ENCODE results near the gene NCOA7.
"Not testable (repeated sequence)": the region's sequence is repeated elsewhere in the genome, so short reads cannot be mapped to it uniquely, and the experiment has no call there.

Gene NCOA7

DNA sequence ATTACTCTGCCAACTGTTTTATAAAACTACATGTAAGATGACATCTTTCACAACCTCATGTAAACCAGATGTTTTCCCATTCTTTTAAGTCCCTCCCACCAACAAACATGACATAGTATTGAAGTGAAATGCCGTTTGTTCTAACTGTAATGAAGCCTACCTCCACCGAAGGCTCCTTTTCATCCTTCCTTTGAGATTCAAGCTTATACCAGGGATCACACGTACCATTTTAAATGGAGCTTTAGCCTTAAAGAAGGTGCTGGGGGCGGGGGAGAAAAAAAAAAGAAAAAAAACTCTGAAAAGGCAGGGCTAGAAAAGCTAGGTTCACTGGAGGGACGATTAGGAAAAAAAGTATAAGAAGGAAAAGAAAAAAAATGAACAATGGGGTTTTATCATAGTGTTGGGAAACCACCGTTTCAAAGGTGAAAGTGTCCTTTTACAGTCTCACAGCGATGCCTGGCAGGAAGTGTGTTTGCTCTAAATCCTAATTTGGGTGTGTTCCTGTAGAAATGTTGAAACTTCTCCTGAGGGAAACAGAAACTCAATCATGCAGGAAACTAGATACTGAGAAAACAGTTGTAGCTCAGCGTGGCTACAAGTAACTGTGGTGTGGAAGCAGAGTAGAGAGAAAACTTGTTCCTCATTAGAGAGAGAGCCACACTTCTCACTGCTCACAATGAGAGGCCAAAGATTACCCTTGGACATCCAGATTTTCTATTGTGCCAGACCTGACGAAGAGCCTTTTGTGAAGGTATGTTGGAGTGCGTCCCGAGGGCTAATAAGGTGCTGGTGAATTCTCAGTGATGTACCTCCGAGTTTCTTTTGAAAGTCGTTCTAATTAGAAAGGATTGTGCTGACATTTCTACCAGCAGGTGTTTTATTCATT lies 128.2 kb downstream of the NCOA7 start:
- DNase-seq (ENCODE audit: low read depth in 2 of 2) = no peak

DNA sequence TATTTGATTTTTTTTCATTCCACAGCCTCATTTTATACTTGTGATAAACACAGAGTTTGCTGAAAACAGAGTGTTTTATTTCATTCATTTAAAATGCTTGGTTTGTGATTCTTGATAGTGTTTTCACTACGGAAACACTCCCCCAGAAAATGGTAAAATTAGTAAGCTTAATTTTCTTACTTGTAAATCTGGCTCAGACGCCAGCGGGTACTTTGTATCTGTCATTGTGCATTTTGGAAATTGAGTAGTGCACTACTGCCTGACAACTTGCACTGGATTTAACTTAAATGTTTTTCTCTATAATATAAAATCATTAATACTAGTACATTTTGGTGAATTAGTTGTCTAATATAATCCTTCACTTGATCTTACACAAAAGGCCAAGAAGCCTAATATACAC lies 128.9 kb downstream of the NCOA7 start:
- DNase-seq (ENCODE audit: low read depth in 2 of 2) = no peak

DNA sequence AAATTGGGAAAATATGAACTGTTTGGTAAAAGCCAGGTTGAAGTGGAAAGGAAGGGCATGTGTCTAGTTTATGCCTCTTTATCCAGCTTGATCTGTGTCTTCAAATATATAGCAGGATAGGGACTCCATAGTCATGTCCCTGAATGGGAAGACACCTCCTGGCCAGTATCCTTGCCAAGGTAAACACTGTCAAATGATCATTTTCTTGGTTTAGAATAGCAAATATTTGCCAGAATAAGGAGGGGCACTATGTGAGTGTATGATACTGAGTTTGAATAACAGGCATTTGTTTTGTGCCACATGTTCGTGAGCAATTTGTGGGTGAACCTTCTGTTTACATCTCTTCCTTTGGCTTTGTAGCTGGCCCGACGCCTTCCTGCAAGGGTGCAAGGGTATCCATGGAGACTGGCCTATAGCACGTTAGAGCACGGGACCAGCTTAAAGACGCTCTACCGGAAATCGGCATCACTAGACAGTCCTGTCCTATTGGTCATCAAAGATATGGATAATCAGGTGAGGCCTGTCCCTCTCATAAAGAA lies 131.6 kb downstream of the NCOA7 start:
- no peak for DNase-seq (ENCODE audit: low read depth in 2 of 2)

DNA sequence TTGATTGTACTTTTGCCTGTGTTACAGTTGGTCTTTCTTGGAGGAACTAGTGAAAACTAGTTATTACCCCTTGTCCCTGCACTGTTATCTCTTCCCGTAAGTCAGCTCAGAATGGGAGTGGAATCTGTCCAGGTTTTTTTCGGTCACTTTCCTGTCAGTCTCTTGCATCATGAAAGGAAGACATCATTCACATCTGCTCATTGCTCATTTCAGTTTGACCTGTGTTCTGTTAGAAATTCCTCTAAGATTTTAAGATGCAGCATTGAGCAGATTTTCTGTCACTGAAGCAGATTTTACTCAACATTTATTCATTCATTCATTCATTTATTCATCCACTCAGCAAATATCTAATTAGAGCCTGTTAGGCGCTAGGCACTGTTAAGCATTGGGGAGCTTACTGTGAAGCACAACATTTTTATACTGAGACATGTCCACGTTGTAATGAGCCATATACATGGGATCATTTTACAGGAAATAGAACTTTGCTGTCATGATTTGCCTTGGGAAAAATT lies 132.7 kb downstream of the NCOA7 start:
- no peak for DNase-seq (ENCODE audit: low read depth in 2 of 2)

DNA sequence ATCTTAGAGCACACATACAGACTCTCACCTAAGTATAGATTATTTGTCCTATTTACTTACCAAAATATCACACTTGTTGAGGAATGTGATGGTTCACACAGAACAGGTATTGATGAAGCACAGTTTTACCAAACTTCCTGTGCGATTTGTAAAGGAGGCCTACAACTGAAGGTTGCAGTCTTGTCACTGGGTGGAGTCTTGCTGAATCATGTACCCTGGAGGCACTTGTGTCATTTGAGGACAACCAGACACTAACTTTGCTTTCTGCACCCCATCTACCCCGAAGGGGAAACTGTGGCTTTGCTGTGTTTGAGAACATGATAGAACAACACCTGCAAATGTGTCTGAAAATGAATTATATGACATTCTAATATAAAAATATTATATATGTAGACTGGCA lies 133.4 kb downstream of the NCOA7 start:
- no peak for DNase-seq (ENCODE audit: low read depth in 2 of 2)

DNA sequence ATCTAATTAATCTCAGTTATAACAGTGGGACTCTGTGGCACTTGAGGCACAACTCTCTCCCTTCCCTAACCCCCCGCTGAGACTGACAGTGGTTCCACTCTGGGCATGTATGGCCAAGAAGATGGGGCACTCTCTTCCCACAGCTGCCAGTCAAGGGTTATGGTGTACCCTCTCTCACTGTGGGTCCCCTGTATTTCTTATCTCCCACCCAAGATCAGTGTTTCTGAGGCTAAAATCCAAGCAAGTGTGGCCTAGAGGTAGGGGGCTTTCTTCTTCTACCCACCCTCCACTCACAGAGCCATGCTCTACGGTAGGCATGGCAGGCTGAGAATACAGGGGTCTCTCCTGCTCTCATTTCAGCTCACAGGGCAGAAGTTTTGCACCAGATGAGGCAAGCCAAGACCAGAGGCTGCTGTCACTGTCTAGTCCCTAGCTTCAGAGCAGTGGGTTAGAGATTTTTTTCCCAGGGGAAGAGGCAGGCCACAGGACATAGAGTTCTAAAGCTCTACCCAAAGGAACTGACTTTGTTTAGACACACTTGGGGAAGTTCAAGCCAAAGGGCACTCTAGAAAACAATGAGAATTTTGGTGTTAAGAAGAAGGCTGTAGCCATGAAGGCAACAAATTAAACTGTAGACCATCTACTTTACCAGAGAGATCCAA lies 134.1 kb downstream of the NCOA7 start:
- DNase-seq (ENCODE audit: low read depth in 2 of 2) = no peak

DNA sequence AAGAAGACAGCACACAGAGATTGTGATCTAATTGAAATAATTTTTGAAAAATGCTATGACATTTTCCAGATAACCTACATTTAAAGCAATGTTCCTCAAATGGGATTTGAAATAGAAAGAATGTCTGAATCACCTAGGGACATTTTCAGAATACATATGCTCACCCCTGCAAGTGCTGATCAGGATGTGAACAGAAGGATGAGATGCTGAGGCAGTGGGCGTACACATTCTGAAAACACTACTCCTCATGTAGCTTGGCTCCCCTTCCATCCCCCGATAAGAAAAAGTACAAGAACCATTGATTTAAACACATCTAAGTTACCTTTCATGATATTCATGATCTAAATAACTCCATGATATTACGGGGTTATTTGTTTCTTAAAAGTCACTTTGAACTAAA lies 136.0 kb downstream of the NCOA7 start:
- no peak for DNase-seq (ENCODE audit: low read depth in 2 of 2)

DNA sequence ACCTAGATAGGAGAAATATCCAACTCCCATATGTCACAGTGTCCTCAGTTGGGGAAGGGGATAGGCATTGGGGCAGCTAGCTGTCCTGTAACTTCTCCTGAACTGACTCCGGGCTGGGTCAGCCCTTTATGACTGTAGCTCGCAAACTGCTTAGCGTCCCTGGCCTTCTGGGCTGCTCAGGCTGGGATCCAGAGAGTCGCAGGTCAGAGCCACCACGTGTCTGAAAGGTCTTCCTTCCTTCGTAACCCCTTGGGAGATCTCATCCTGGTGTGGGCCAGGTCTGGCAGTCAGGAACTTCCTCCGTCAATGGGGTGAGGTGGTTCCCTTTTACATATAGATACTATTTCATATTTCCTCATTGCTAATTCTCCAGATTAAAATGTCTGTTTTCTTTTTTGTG lies 137.0 kb downstream of the NCOA7 start:
- DNase-seq (ENCODE audit: low read depth in 2 of 2) = no peak

DNA sequence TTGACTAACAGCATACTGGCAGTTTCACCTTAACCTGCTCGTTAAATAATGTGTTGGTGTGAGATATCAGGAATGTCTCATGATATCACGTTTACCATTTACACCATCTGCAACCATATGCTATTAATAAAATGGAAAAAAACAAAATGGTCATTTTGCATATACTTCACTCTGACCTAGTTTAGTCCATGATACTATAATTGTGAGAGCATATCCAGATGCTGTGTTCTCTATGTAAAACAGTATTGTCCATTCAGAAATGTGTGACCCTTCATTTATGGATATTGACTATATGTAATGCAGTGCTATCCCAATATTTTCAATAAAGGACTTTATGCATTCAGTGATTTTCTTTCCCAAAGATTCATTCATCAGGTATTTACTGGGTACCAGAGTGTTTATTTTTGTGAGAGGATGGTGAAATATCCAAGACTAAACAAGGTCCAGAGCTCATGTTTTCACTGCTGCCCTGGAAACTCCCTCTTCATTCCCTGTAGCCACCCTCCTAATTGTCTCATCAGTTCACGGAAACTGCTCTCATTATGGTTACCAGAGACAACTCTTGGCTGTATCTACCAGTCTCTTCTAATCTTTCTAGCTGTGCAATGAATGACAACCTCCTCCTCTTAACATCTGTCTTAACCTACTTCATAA lies 140.1 kb downstream of the NCOA7 start:
- DNase-seq (ENCODE audit: low read depth in 2 of 2) = no peak

DNA sequence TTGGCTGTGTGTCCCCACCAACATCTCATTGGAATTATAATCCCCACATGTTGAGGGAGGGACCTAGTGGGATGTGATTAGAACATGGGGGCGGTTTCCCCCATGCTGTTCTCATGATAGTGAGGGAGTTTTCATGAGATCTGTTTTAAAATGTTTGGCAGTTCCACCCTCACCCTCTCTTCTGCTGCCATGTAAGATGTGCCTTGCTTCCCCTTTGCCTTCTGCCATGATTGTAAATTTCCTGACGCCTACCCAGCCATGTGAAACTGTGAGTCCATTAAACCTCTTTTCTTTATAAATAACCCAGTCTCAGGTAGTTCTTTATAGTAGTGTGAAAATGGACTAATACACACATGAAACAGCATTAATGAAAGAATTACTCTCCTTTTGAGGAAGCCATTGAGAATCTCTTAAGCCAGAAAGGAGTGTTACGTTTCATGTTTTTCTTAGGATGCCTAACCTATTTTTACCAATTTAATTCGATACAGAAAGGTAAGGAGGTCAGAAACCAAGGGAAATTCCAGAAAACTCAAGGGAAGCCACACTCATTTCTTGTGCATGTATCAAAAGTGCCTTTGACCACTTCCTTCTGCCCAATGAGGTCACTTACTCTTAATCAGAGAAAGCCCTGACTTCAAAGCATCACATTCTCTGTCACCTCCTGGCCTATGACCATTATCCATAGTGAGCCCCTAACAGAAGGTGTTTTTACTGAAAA lies 141.1 kb downstream of the NCOA7 start:
- DNase-seq (ENCODE audit: low read depth in 2 of 2) = no peak

DNA sequence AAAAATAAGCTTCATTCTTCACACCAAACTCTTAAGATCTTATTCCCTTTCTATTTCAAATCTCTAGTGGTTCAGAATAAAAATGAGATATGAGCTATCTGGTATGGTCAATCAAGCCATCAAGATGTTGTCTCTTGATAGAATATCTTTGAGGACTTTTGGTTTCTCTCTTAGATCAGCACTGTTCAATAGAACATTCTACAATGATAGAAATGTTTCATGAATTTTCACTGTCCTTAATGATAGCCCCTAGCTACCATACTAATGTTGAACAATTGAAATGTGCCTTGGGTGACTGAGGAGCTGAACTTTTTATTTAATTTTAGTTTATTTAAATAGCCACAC lies 141.7 kb downstream of the NCOA7 start:
- DNase-seq (ENCODE audit: low read depth in 2 of 2) = no peak

DNA sequence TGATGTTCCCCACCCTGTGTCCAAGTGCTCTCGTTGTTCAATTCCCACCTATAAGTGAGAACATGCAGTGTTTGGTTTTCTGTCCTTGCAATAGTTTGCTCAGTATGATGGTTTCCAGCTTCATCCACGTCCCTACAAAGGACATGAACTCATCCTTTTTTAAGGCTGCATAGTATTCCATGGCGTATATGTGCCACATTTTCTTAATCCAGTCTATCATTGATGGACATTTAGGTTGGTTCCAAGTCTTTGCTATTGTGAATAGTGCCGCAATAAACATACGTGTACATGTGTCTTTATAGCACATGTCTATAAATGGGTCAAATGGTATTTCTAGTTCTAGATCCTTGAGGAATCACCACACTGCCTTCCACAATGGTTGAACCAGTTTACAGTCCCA lies 144.8 kb downstream of the NCOA7 start:
- not testable (repeated sequence) for DNase-seq (ENCODE audit: low read depth in 2 of 2)

DNA sequence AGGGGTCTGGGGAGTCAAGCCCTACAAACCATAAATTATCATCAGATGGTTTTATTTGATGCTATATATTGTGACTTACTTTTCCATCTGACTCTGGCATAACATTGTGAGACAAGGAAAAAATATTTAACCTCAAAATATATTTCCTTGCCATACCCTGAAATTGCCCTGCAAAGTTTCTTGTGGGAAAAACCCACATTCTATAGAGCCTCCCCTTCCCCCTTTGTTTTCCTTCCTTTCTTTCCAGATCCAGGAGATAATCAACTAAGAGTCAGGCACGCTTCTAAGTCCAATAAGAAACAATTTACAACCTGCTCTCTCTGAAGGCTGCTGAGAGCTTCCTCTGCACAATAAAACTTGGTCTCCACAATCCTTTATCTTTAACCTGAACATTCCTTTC lies 148.3 kb downstream of the NCOA7 start:
- DNase-seq (ENCODE audit: low read depth in 2 of 2) = no peak

DNA sequence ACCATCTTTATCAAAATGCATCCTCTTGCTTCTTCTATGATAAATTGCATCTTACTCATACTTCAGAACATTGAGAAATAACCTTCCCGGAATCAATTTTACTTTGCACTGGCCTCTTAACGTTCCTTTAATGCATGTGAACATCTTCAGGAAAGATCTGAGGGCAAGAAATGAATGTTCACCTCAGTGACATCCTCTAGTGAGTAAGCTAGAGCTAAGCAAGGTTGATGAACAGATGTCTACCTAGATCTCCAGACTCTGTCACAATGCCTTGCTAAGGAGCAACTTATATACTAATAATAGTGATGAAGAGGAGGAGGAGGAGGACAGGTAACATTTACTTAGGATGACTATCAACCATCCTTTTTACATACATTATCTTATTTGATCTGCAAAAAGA lies 149.0 kb downstream of the NCOA7 start:
- DNase-seq (ENCODE audit: low read depth in 2 of 2) = no peak

DNA sequence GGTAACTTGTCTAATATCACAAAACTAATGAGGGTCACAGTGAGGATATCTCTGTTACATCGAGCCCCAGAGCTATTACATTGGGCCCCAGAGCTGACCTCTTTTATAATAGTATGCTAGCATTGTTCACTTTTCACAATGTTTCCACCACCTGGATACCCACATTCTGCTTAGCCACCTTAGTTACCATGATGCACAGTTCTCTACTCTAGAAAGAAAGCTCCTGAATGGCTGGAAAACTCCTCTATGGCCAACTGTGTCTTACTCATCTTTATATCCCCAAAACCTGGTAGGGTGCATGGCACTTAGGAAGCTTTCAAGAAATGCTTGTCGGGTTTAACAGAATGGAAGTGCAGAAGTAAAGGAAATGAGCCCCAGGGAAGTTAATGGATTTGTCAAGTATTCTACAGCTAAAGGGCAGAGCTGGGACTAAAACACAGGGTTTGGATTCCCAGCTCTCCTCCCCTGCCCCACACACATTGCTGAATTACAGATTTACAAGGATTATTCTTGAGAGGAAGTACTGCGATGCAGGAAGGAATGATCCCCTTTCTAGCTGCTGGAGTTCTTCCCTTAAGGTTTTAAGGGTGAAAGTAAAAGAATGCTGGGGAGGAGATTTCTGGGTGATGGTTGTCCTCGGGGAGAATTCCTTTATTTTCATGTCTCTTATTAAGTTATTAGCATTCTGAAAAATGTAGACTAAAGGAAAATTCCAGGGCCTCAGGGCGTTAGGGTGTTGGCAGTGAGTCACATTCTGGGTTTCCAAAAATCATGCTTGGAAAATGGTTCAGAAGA lies 149.7 kb downstream of the NCOA7 start:
- DNase-seq (ENCODE audit: low read depth in 2 of 2) = no peak

DNA sequence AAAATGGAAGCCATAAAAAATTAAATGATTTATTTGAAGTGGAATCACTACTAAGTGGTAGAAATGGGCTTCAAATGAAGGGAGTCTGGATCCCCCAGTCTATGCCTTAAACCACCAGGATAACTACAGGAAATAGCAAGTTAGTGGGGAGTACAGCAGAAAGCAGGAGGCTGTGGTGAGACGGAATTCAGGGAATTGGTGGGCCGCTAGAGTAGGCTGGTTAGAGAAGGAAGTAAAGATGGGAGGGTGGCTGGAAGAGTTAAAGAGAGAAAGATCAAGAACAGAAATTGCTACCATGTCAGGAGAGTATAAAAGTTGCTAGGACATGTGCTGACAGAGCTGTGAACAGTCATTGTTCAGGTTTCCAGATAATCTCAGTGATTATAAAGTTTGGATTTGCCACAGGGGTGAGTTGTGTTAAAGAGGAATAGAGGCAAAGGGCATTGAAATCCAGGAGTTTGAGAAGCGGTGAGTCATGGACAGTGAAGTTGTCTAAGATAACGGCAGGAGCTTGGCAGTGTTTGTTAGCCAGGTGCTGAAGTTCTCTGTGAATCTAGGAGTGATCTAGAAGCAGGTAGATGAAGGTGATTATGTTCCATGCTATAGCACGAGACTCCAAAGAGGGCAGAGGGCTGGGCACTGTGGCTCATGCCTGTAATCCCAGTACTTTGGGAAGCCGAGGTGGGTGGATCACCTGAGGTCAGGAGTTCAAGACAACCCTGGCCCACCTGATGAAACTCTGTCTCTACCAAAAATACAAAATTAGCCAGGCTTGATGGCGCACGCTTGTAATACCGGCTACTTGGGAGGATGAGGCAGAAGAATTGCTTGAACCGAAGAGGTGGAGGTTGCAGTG lies 152.1 kb downstream of the NCOA7 start:
- DNase-seq (ENCODE audit: low read depth in 2 of 2) = no peak

DNA sequence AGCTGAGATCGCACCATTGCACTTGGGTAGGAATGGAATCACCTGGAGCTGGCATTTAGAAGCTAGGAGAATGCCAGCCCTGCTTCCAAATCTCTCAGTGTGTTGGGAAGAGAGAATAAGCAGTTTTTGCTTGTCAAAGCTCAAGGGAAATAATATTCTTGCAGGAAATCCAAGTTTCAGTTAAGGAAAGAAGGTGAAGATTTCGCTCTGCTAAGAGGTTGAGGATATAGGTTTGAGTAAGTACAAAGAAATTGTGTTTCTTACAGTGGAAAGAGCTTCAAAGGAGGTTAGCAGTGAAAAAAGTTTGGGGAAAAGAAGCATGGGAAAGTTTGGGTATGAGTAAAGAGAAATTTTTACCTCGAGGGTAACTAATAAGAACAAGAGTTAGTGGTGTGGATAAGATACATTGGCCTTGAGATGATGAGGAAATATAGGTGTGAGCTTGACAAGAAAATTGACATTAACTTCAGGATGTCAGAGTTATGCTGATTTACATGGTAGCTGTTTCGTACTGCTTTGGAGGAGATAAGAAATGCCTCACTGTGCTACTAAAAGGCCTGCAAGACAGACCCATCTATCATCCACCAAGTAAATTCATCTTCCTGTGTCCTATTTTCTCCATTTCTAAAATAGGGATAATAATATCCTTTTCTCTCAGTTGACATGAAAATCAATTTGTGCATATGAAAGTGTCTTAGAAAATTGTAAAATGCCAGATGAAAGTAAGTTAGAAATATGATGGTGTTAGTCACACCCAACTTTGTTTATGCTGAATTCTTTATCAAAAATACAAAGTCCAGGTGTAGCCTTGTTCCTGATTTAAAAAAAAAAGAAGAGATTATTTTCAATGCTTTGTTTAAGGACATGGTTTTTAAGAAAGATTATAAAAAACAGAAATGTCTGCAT lies 153.0 kb downstream of the NCOA7 start:
- DNase-seq (ENCODE audit: low read depth in 2 of 2) = no peak

DNA sequence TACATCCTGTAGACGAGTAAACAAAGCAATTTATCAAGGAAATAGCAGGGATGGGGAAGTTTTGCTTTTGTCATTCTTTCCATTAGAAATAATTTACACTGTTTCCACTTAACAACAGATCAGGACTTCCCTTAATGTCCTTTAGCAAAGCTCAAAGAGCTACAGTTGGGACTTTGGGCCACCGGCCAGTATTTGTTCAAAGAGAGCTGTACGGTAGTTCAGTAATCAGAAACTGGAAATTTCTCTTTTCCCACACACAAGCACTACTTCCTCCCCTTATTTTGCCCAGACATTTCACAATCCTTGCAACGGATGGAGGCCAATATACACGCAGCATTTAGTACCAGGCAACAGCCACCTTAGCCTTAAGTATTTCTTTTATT lies 153.7 kb downstream of the NCOA7 start:
- DNase-seq (ENCODE audit: low read depth in 2 of 2) = no peak

DNA sequence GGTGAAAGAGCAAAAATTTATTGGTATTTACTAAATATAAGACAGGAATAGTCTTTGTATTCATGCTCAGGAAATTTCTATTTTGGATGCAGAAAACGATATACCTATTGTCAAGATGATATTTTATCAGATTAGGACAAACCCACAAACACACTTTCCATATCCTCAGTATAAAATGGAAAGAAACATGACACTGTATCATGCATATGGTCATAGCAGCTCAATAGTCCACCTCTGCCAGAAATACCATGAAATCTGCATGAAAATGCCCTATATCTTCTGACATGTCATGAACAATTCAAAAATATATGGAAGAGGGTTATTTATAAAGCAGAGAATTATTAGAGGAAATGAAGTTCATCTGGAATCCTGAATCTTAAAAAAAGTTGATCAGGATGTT lies 154.1 kb downstream of the NCOA7 start:
- no peak for DNase-seq (ENCODE audit: low read depth in 2 of 2)
